ENCODE data around the gene ILKAP. TPM values are rescaled to one million over a fixed set of nuclear protein-coding genes. Genes with fewer than 3 reads are reported as not detected.

The ILKAP gene
- total RNA-seq, 1 experiment from 2014 or later: 19.5 TPM

DNA sequence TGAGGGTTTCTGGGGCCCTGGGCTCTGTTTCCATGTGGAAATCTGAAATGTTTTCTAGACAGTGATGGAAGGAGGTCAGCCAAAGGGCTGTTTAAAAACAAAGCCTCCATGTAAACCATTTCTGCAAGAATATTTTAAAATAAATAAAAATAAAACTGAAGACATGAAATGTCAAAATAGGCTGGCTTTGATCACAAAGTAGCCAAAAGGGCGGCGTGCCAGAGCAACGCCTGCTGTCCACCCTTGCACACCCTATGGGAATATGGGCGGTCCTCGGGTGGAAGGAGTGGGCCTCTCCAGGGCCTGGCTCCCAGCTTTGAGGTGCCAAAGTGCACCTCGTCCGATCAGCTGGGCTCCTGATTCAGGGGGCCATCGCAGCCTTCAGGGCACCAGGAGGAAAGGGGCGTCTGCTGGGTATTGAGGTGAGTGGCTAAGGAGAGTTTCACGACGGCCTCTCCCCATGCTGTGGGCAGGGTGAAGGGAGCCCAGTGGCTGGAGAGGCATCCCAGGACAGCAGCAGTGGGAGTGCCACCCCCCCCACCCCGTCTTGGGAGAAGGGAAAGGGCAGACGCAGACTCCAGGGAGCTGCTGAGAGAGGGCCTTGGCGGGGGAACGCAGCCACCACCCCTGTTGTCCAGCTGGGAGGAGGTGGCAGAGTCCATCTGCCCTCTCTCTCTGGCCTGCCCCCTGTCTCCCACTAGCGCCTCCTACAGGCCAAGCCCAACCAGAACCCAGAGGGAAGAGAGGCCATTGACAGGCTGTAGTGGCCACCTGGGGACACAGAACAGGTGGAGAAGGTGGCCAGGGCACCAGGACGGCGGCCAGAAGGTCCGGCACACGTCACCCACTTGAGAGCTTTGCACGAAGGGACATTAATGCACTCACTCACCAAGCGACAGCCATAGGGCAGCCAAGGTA, 50.5 kb downstream of the ILKAP start:
- no peak for DNase-seq (ENCODE audit: low read depth)

DNA sequence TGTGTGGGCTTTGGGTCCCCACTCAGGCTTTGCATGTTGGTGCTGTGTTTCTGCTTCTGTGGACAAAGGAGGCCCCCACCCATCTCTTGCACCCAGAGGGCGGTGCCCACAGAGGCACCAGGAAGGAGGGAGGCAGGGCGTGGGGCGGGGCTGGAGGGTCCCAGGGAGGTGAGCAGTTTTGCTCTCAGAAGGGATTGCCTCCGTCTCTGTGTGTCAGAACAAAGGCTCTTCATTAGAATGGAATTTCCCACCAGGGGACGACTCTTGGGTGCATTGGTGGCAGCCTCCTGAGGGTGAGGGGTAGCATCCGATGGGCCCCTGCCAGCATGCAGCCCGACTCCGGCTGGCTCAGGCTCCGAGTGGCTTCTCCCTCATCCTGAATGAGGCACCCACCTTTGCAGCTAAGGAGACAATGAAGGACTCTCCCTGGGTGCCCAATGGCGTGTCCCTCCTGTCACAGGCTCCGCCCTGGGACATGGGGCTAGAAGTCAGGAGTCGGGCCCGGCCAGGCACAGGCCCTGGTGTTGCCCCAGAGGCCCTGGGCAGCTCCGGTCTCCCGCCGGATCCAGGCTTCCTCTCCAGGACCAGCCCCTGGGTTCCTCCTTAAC, 51.8 kb downstream of the ILKAP start:
- no peak for DNase-seq (ENCODE audit: low read depth)

DNA sequence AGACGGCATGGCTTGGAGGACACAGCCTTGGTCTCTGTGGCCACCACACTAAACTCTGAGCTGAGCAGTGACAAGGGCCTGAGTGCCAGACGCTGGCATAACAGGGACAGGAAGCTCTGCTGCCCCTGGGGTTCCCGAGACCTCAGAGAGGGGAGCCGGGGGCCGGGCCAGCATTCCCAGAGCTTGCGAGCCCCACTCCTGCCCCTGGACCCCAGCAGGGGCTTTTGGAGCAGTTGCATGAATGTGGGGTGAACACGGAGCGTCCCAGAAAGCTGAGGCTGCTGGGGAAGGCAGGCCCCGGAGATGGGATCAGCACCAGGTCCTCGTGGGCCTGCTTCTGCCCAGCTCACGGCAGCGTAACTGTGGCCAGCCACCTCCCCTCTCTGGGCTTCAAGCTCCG, 52.3 kb downstream of the ILKAP start:
- no peak for DNase-seq (ENCODE audit: low read depth)

DNA sequence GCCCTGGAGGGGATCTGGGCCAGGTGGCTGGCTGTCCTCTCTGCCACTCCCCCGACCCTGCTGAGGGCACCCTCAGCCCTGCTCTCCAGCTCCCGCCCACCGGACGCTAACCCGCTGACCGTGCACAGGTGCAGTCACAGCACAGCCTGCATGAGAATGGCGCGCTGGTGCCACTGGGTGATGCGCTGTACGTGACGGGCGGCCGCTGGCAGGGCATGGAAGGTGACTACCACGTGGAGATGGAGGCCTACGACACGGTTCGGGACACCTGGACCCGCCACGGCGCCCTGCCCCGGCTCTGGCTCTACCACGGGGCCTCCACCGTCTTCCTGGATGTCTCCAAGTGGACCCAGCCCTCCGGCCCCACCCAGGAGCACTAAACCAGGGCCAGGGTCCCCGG, 52.8 kb downstream of the ILKAP start:
- no peak for DNase-seq (ENCODE audit: low read depth)

DNA sequence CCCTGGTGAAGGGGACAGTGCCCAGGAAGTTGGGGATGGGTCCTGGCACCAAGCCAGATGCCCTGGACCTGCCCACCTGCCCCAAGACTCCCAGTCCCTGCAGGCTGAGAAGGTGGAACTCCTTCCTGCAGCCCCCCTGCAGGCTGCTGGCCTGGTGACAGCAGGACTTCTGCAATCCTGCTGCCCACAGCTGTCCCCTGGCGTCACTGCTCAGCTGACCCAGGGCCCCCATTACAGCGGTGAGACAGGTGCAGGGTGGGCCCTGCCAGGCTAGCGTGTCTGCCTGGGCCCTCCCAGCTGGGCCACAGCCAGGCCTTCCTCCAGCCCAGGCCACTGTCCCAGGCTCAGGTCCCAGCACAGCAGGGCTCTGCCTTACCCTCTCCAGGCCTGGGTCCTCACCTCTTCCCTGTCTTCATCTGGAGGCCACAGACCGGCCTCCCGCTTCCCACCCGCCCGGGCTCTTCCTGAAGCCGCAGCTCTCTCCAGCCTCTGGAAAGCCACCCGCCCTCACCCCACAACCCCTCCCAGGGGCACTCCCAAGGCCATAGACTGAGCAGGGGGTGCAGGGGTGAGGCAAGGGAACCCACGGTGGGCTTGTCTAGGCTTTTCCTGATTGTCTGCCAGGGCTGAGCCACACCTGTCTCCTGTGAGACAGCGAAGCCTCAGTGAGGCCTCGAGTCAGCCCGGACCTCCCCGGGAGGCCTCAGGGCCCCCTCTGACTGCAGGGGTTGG, 53.5 kb downstream of the ILKAP start:
- DNase-seq (ENCODE audit: low read depth): no peak

DNA sequence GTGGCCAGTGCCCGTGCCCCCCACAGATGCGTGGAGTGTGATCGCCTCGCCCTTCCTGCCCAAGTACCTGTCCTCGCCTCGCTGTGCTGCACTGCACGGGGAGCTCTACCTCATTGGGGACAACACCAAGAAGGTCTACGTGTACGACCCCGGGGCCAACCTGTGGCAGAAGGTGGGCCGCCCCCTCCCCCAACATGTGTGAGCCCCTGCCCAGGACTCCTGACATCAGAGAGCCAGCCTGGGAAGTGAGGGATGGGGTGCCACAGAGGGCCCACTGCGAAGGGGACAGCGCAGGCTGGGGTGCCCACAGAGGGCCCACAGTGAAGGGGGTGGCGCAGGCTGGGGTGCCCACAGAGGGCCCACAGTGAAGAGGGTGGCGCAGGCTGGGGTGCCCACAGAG, 54.5 kb downstream of the ILKAP start:
- no peak for DNase-seq (ENCODE audit: low read depth)

DNA sequence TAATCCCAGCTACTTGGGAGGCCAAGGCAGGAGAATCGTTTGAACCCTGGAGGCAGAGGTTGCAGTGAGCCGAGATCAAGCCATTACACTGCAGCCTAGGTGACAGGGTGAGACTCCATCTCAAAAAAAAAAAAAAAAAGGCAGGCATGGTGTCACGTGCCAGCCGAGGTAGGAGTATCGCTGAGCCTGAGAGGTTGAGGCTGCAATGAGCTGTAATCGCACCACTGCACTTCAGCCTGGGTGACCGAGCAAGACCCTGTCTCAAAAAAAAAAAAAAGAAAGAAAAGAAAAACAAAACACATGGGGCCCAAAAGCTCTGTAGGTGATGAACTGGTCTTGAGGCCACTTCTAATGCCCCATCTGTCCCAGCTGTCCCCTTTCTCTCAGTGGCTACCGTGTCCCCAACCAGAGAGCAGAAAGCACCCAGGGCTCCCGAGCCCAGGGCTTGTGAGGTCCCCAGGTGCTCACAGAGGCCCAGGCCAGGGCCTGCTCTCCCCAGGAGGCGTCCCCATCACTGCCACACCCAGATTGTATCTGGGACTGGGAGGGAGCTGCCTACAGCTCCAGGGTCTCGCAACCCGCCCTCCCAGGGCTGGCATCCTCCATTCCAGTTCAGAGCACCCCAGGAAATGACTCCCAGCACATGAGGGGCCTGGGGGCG, 56.5 kb downstream of the ILKAP start:
- no peak for DNase-seq (ENCODE audit: low read depth)

DNA sequence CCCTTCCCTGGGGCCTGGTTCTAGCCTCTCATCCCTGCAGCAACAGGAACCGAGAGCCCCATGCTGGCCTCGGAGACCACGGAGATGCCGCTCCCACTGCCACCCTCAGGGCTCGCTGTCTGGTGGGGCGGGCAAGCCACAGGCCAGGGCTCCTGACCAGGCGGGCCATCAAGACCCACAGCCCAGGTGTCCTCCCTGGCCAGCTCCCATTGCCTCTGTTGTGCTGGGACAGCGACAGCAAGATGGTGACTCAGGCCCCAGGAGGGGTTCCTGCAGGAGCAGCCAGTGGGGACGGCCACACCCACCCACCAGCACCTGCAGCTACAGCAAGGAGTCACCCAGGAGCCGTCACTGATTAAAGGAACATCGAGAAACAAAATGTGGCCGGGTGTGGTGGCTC, 57.6 kb downstream of the ILKAP start:
- no peak for DNase-seq (ENCODE audit: low read depth)

DNA sequence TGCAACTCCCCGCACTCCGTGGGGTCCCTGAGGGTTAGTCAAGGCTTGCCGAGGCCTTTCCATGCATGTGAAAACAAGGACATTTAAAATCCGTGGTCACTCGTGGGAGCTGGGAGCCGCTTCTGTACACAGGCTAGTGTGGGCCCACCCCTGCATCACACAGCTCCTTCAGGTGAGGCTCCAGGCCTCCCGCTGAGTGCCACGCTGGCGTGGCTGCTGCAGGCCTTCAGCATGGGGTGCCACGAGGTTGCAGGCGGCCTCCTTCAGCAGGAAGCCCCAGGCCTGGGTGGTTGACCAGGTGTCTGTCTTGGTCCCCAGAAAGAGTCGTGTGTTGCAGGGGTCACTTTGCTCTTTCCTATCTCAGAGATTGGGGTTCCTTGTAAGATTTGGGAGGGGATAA, 58.4 kb downstream of the ILKAP start:
- DNase-seq (ENCODE audit: low read depth): no peak

DNA sequence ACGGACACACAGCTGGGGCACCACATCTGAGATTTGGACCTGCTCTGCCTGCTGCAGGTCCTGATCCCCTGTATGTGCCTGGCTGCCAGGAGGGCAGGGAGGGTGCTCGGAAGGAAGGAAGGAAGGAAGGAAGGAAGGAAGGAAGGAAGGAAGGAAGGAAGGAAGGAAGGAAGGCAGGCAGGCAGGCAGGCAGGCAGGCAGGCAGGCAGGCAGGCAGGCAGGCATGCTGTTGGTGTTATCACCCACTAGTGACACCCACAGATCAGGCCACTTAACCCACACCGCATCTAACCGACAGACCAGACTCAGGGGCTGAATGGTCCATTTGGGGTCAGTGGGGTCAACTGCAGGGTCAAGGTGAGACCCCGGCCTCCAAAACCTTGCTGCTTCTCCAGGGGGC, 59.2 kb downstream of the ILKAP start:
- DNase-seq (ENCODE audit: low read depth): no peak

DNA sequence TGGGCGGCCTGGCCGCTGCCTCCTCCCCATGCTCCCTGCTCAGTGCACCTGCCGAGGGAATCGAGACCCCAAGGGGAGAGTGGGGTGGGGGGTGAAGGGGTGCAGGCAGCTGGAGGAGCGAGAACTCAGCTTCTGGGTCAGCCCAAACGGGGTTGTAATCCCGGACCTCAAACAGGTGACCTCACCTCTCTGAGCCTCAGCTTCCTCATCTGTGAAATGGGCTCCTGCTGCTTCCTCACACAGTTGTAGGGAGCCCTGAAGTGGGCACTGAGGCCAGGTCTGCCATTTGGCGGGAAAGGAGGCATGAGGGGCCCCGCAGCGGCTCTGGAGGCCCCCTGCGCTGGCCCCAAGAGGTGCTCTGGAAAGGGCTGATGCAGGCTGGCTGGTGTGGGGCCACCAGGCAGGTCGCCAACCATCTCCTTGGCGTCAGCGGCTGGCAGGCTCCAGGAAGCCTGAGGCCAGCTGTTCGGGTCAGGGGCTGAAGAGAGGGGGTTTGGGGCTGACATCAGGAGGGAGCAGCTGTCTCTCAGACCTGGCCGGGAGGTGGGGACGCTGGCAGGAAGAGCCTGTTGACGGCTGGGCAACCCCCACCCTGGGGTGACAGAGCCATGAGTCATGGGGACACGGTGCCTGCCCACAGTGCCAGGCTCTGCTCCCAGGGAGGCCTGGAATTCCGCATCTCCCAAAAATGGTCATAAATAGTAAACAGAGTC, 60.1 kb downstream of the ILKAP start:
- DNase-seq (ENCODE audit: low read depth): peak; percentile 87

DNA sequence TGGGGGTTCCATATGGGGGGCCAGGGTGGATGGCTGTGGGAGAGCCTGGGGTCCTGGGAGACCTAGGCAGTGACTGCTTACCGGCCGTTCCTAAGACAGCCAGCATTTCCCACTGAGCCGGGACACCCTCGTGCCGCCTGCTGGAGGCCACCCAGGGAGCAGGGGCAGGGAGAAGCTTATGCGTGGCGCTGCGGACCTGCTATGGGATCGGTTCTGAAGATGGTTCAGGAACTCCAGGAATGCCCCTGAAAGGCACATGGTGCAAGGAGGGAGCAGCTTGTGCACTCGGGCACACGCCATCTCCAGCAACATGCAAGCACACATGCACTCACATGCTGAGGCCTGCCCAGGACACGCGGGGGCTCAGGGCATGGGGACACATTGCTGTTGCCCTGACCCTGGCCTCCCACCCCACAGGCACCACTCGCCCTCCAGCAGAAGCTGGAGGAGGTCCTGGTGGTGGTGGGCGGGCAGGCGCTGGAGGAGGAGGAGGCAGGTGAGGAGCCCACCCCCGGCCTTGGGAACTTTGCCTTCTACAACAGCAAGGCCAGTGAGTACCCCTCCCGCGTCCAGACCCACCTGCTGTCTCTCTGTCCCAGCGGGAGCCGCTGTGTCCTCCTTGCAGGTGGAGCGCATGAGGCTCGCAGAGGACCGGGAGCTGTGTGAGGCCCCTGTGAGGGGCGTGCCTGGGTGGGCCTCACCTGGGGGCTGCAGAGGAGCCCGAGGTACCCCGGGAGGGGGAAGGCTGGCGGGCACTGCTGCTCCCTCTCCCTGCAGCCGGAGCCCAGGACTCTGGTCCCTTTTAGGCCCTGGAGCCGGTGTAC, 60.9 kb downstream of the ILKAP start:
- no peak for DNase-seq (ENCODE audit: low read depth)

DNA sequence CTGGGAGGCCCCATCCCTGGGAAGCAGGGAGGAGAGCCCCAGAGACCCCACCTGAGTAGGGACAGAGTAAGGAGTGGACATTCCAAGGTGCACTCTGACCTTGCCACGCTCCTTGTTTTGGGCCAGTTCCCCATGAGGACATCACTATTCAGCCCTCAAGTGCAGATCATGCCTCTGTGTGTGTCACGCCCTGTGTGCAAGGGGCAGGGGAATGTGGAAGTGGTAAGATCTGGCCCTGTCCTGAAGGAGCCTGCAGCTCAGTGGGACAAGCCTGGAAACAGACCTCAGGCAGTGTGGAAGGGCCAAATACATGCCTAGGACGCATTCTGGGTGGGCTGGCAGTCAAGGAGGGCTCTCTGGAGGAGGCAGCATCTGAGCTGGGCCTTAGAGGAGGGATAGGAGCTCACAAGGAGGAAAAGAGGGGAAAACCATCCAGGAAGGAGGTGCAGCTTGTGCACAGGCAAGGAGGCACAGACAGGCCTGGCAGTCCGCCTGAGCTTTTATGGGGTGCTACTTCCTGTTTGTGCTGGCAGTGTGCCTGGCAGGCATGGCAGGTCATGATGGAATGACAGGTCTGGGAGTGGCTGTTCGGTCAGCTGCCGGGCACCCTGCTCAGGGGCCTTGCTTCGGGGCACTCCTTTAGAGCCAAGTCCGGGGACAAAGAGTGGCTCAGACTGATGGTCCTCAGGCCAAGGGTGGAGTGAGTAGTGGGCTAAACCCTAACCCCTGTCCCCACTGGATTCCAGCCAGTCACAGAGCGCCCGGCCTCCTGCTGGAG, 61.8 kb downstream of the ILKAP start:
- peak; percentile 89 for DNase-seq (ENCODE audit: low read depth)

DNA sequence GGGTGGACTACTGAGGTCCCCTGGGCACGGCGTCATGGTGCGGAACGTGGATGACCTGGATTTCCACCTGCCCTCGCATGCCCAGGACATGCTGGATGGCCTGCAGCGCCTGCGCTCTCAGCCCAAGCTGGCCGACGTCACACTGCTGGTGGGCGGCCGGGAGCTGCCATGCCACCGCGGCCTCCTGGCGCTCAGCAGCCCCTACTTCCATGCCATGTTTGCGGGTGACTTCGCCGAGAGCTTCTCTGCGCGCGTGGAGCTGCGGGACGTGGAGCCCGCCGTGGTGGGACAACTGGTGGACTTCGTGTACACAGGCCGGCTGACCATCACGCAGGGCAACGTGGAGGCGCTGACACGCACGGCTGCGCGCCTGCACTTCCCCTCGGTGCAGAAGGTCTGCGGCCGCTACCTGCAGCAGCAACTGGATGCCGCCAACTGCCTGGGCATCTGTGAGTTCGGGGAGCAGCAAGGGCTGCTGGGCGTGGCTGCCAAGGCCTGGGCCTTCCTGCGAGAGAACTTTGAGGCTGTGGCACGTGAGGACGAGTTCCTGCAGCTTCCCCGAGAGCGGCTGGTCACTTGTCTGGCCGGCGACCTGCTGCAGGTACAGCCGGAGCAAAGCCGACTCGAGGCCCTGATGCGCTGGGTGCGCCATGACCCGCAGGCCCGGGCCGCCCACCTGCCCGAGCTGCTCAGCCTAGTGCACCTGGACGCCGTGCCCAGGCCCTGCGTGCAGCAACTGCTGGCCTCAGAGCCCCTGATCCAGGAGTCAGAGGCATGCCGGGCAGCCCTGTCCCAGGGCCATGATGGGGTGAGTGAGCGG, 62.6 kb downstream of the ILKAP start:
- DNase-seq (ENCODE audit: low read depth): no peak

DNA sequence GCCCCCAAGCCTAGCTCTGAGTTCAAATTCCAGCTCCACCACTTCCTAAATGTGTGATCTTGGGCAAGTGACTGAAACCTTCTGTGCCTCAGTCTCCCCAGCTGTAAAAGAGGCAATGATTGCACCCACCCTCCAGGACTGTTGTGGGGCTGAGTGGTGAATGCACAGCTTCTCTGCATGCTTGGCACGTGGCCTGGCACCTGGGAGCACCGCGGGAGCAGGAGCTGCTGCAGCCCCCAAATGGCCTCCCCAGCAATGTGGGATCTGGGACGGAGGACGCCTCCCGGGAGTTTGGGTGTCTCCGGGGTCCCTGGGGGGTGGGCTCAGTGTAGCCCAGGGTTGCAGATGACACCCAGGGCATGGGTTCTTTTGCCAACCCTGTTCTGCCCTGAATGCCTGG, 63.5 kb downstream of the ILKAP start:
- no peak for DNase-seq (ENCODE audit: low read depth)

DNA sequence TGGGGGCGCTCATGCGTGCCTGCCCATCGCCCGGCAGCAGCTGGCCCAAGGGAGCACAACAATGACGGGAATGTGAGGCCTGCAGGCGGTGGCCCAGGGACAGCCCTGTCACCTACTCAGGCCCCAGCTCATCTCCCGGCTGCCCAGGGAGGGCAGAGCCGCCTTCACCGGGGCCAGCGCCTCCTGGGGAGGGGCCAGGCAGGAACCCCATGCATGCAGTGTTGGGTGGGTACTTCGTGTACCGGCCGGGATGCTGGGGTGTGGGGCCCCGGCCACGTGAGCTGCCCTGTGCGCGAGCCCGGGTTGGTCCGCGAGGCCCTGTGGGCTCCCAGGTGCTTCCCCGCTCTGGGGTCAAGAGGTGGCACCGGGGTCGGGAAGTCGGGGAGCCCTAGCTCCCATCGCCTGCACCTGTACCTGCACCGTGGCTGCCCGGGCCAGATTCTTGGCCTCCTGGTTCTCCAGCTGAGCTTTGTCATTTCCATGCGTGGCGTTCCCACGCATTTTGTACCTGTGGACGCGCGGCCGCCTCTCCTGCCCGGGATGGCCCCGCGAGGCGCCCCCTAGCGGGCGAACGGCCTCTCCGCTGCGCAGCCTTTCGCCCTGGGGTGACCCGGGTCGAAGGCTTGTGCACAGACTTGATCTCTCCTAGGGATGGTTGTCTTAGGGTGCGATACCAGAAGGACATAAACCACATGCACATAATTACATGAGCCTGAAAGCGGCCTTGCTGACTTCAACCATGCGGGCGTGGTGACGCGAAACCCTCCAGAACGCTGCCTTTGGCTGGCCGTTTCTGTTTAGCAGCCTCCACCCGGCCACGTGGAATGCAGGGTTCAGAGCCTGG, 64.1 kb downstream of the ILKAP start:
- no peak for DNase-seq (ENCODE audit: low read depth)

DNA sequence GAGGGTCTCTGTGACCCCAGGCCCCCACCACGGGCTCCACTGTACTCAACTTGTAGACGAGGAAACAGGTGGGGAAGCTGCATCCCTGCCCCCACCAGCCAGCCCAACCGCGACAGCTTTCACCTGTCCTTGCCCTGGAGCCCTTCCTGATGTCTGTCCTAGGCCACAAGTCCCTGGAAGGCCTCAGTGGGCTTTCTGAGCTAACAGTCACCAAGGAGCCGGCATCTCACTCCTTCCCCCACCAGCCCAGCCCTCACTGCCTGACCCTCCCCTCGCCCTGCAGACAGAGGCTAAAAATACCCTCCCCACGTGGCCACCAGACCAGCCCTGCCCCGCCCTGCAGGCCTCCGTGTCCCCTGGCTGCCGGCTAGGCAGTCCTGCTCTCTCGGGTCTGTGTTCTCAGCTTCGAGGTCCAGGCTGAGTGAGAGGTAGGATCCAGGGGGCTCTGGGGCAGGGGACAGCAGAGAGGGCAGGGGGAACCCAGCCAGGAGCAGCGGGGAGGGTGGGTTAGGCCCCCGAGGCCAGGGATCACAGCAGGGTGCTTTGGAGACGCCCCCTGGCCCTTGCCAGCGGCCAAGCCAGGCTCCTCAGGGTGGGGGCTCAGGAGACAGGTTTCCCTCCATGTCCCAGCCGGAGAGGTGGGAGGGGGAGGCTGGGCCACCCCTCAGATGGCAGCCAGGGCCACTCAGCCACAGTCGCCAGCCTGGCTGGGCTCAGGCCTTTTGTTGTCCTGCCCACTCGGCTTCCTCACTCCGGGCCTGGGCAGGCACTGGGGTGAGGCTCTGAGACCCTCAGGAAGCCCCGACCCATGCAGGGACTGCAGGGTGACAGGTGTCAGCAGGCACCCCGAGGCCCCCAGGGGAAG, 64.9 kb downstream of the ILKAP start, which contains the start of gene KLHL30:
Gene KLHL30 (plus strand): TSS at position 338 of the 865 bp plus-strand sequence. CDS start 2,087 bp downstream, outside the sequence.
- DNase-seq (ENCODE audit: low read depth): no peak

Measured in M059J (cell line).